Stimulated activated CD4-positive, alpha-beta T cell treated with anti-CD3 and anti-CD28 coated beads, Interleukin-4, amount 100 ng/mL, for 4 hours (primary cell): ENCODE results near the gene TMCC1.
"Not testable (repeated sequence)": the region's sequence is repeated elsewhere in the genome, so short reads cannot be mapped to it uniquely, and the experiment has no call there.

Experiments used
- DNase-seq, 2 experiments: peaks; one replicate each; pipeline ENCODE4 v3.0.0-alpha.2; 2020

TMCC1 gene

DNA sequence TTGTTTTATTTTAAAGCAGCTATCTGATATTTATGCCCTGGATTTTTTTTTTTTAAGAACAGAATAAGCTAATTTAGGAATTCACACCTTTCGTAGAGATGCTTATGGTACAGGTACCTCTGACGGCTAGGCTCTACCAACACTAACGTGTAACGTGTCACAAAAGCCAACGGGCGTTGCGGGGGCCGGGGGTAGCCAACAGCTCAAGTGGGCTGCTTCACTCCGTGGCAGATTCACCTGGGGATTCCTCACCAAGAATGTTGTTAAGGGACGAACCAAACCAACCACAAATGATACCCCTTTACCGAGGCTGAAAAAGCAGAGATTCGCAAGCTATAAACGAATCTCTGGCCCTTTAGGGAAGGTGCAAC is 1.0 kb downstream of the TMCC1 start:
- DNase-seq = peak; percentile 11

DNA sequence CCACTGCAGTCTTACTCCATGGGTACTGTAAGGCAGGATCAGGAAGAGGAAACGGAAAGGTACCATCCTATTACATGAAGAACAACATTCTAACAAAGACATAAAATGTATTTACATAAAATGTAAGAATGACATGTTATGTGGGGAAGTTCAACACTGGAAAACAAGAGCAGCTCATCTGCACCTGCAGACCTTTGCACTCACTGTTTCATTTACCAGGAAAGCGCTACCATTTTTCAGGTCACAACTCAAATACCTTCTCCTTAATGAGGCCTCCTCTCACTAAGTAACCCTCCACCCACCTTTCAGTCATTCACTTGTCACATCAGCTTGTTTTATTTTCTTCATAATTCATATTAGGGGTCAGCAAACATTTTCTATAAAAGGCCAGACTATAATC is 2.6 kb downstream of the TMCC1 start:
- DNase-seq = no peak

DNA sequence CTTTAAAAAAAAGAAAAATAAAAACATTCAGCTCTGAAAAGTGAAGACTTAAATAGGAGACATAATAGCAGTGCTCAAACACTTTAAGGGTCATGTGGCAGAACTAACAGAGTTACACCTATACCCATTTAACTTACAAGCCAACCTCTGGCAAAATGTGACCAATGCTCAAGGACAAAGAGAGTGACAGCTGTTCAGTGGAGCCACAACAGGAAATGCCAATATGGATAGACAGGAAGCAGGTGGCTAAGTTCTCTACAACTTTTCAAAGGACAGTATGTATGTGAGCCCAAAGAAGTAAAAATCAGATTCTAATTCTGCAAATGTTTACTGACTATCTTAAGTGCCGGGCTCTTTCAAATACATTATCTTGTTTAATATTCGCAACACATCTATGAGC is 3.4 kb downstream of the TMCC1 start:
- no peak for DNase-seq

DNA sequence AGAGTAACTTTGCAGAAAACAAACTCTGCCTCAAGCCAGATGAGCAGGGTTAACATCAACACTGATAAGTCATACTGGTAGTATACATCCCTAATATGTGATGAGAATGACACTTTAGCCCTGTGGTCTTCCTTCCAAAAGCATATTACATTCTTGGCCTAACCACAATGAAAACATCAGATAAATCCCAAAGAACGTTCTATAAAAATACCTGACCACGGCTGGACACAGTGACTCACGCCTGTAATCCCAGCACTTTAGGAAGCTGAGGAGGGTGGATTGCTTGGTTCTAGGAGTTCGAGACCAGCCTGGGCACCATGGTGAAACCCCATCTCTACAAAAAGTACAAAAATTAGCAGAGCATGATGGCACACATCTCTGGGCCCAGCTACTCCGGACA is 4.7 kb downstream of the TMCC1 start:
- no peak for DNase-seq

DNA sequence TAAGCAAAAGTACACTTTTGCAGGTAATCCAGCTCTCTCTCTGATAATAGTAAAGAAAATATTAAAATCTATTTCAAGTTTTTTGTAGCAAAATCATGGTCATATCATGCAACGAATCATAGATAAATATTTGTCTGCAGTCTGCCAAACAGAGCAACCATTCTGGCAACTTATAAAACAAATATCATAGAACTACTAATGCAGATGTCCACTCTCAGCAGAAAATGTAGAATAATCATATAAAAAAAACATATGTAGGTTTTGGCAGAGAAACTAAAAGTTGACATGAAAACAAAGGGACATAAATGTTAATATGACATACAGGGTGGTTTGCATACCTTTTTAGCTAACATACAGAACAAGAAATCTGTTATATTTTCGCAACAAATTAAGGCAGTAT is 12.2 kb downstream of the TMCC1 start:
- no peak for DNase-seq

DNA sequence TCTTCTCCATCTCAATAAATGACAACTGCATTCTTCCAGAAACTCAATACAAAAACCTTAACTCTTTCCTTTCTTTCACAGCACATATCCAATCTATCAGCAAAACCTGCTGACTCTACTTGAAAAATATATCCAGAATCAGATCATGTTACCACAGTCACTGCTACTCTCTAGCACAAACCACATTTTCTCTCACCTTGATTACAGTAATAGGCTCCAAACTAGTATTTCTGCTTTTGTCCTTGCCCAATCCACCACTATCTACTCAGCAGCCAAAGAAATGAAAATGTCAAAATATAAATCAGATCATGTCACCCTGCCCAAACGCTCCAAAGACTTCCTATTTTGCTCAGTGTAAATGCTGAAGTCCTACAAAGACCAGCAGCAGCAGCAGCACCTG is 15.2 kb downstream of the TMCC1 start:
- DNase-seq = no peak

DNA sequence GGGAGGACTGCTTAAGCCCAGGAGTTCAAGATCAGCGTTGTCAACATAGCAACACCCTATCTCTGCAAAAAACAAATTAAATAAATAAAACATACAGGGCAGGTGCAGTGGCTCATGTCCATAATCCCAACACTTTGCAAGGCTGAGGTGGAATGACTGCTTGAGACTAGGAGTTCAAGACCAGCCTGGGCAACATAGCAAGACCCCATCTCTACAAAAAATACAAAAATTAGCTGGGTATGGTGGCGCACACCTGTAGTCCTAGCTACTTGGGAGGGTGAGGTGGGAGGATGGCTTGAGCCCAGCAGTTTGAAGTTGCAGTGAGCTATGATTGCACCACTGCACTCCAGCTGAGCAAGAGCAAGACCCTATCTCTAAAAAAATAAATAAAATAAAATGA is 19.0 kb downstream of the TMCC1 start:
- not testable (repeated sequence) for DNase-seq

DNA sequence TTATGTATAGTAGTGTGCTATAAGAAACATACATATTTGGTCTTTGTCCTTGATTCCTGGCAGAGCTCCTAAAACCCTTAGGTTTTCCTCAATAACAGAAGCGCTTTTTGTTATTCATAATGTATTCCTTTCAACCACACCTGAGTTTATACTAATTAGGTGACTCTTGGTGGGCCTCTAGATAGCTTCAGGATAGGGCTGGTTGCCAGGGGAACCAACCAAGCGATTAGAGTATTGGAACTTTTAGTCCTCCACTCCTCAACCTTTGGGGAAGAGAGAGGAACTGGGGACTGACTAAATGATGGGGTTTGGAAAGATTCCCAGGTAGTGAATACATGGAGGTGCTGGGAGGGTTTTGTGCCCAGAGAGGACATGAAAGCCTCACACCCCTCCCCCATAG is 24.6 kb downstream of the TMCC1 start:
- DNase-seq = no peak

DNA sequence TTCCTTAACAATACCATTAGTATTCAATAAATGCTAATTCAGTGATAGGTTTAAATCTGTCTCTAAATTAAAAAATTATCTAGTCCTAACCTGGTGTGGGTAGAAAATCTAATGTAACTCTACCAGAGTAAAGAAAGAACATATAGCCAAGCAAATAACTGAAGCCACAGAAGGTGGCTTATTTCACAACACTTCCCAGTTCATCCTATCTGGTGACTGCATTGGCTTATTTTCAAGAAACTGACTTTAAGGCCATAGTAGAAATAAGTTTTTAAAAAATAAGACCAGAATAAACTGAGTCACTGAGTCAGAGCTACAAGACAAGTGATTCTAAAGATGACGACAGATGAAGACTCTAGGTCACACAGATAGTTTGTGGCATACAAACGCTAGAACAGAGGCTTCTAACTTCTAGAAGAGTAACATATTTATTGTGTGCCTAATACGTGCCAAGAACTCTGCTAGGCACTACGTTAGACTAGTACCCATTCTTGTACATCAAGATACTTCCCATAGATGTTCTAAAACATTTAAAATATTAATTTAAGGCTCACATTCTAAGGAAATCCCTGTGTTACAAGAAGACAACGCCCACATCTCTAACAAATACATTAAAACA is 25.9 kb downstream of the TMCC1 start:
- DNase-seq = no peak

DNA sequence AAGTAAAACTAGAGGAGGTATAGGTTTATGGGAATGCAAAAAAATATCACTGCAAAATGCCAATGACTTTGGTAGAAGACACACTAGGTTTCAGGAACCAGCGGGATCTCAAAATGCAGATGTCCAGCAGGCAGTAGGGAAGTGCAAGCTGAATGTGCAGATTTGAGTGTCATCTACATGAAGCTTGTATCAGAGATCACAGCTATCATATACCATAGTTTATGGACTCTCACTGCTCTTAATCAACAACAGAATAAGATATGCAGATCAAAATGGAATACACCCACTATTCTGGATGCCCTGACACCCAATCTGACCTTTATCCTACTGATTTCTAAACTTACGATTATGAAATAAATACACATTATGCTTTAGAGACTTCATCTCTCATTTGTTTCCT is 27.7 kb downstream of the TMCC1 start:
- no peak for DNase-seq

DNA sequence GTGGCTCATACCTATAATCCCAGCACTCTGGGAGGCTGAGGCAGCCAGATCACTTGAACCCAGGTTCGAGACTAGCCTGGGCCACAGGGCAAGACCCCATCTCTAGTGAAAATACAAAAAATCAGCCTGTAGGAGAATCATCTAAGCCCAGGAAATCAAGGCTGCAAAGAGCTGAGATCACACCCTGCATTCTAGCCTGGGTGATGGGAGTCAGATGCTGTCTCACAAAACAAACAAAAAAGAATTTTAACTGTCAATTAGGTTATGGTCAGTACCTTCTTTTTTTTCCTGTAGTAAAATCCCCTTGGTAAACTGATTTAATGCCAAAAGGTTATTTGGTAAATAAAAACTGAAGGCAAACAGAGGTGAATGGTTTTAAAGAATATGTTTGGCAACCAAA is 29.0 kb downstream of the TMCC1 start:
- no peak for DNase-seq

DNA sequence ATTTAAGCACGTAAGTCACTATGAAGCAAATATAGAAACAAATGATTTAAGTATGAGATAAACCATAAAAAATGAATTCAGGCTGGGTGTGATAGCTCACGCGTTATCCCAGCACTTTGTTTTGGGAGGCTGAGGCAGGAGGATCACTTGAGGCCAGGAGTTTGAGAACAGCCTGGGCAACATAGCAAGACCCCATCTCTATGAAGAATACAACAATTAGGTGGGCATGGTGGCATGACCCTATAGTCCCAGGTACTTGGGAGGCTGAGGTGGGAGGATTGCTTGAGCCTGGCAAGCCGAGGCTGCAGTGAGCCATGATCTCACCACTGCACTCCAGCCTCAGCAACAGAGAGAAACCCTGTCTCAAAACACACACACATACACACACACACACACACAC is 34.2 kb downstream of the TMCC1 start:
- DNase-seq = no peak

DNA sequence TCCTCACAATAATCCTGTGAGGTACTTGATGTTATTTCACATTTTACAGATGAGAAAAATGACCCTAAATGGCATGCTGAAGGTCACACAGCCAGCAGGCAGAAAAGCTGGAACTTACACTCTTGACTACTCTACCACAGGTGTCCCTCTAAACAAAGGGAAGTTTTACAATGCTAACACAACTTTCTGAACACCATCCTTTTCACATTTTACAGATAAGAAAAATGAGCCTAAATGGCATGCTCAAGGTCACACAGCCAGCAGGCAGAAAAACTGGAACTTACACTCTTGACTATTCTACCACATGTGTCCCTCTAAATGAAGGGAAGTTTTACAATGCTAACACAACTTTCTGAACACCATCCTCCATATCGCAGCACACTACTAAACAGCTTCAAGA is 35.6 kb downstream of the TMCC1 start:
- DNase-seq = no peak

DNA sequence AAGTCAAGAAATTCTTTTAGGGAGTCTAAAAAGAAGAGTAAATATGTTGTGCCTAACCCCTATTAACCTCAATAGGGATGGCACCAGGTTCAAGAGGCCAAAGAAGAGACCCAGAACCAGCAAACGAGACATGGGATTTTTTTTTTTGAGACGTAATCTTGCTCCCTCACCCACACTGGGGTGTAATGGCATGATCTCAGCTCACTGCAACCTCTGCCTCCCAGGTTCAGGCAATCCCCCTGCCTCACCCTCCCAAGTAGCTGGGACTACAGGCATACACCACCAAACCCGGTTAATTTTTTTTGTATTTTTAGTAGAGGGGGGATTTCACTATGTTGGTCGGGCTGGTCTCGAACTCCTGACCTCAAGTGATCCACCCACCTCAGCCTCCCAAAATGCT is 36.7 kb downstream of the TMCC1 start:
- DNase-seq = not testable (repeated sequence)

DNA sequence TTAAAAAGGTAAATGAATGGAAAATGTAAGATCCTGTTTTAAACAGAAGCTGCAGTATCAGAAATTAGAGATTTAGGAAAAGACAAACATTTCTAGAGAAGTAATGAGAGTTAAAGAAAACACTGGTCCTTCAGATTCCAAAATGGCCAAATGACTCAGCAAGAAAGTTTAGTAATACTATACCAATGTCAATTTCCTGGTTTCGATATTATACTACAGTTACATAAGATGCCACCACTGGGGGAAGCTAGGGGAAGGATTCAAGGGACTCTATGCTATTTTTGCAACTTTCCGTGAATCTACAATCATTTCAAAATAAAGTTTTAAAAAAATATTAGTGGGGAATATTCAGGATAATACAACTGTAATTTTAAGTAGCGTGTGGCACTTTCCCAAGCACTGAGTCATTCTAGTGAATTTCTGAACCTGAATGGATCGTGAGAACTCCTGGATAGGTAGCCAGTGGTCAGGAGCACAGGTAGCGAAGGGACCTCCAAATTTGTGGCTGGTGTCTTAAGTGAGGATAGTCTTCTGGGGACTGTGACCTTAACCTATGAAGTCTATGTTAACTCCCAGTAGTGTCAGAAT is 37.6 kb downstream of the TMCC1 start:
- no peak for DNase-seq

DNA sequence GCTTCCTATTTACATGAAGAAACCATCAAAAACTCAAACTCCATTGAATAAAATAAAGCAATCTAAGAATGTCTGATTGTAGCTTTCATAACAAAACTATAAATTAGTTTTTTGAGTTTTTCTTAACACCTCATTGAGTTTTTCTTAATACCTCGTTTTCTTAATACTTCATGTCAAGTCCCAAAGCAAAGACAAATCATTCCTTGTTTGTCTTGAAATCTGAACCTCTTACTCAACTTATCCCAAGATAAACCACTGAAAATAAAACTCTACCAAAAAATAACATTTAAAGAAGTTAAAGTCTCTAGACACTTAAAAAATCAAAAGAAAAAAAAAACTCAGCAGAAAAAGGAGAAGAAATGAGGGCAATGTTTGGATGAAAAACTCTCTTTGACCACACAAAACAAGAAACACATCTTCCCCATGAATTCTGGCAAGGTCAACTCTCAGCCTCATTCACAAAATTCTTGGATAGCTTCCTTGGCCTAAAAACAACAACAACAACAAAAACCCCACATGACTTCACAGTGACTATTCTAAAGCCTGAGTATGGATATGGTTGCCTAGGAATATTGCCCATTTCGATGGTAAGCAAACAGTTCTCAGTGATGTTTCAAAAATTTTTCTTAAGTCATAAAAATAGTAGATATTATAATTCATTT is 38.2 kb downstream of the TMCC1 start:
- no peak for DNase-seq

DNA sequence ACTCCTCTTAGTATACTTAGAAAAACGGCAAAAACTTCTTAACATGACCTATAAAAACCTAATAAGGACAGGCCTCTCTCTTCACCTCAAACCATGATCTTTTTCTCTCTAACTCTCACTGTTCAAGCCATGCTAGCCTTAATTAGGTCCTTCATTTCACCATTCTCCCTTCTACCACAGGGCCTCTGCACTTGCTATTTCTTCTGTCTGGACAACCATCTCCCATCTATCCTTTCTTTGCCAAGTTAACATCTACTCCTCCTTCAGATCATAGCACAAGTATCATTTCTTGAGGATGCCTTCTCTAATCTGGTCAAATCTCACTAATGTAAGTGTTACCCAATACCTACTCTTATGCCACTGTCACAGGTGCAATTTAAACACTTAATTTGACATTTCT is 39.1 kb downstream of the TMCC1 start:
- no peak for DNase-seq

DNA sequence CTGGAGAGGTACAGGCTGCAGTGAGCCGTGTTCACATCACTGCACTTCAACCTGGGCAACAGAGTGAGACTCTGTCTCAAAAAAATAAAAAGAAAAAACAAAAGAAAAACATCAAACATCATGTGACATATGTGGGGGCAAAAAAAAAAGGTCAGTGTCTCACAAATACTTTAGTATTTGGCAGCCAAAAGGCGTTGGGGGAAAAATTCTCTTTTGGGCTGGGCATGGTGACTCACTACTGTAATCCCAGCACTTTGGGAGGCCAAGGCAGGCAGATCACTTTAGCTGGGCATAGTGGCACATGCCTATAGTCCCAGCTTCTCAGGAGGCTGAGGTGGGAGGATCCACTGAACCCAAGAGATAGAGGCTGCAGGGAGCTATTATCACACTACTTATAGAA is 47.6 kb downstream of the TMCC1 start:
- no peak for DNase-seq

DNA sequence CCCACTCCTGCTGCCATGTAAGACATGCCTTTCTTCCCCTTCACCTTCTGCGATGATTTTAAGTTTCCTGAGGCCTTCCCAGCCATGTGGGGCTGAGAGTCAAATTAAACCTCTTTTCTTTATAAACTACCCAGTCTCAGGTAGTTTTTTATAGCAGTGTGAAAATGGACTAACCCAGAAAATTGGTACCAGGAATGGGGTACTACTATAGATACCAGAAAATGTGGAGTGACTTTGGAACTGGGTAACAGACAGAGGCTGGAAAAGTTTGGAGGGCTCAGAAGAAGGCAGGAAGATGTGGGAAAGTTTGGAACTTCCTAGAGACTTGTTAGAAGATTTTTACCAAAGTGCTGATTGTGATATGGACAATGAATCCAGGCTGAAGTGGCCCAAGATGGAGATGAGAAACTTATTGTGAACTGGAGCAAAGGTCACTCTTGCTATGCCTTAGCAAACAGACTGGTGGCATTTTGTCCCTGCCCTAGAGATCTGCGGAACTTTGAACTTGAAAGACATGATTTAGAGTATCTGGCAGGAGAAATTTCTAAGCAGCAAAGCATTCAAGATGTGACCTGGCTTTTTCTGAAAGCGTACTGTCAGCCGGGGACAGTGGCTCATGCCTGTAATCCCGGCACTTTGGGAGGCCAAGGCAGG is 52.7 kb downstream of the TMCC1 start:
- no peak for DNase-seq

DNA sequence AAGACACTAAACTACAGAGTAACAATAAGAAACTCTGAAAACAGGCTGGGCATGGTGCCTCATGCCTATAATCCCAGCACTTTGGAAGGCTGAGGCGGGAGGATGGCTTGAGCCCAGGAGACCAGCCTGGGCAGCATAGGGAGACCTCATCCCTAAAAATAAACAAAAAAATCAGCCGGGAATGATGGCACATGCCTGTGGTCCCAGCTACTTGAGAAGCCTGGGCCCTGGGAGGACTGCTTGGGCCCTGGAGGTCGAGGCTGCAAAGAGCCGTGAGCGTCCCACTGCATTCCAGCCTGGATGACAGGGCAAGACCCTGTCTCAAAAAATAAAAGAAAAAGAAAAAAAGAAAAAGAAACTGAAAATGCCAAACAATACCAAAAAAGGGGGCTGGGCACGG is 55.4 kb downstream of the TMCC1 start:
- no peak for DNase-seq

DNA sequence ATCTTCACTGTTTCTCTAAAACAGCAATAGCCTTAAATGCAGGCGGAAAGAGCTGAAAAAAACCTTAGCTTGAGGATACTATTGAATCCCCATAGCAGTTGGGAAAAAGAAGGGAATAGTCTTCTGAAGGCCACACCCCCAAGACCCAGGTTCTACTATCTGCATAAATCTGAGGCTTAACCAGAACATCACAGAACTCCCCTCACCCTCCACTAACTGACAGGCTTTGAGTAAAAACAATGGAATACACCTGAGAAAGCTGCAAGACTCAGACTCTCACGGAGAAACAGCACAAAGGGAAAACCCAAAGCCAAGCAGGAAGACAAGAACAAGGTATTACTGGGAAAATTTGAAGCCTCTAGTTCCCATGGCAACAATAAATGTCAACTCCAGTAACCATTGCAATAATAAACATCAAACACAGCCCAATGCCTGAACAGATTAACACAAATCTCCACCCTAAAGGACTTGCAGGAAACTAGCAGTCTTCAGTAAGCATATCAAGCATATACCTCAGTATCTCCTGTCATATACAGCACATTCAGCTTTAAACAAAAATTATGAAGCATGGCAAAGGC is 56.4 kb downstream of the TMCC1 start:
- DNase-seq = no peak

DNA sequence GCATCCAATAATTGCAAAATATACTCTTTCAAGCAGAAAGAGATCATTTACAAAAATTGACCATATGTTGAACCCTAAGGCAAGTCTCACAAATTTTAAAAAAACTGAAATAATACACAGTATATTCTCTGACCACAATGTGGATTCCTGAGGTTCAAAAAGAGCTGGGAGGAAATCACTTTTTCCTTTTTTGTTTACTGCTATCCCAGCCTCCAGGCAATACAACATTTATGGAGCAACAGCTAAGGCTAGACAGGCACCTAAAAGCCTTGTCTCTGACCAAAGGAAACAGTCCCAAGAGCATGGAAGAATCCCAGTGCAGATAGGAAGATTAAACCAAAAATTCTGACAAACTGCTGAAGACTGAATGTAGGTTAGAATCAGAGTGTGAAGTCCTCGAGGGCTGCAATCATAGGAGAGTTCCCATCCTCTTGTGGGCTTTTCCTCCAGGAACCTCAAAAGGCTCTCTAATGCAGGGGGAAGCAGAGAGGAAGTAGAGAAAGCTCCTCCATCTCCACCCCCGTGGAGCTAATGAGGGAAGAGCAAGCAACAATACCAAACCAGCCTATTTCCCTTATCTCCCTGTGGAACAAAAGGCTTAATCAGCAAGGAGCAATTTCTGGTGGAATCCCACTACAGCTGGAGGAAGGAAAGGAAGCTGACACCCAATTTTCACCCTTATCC is 57.0 kb downstream of the TMCC1 start:
- no peak for DNase-seq

DNA sequence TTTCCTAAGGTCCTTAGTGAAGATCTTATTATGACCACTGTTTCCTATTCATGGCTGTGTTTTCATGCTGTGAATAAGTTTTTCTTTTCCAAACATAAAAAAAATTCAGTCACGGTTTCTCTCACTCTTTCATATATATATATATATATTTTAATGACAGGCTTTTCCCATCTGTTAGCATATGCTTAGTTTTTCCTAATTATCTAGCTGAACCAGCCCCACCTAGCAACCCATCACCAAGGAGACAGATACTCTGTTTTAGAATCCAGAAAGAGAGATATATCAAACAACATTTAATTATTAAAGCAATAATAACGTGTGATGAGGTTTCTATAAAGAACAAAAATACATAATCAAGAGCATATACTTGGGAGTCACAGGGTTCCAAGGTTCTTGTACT is 58.3 kb downstream of the TMCC1 start:
- DNase-seq = no peak
